Activated CD8-positive, alpha-beta memory T cell treated with anti-CD3 and anti-CD28 coated beads for 1 hour (primary cell): ENCODE measurements around the gene SDR42E1.
"Not testable (repeated sequence)": the region's sequence is repeated elsewhere in the genome, so short reads cannot be mapped to it uniquely, and the experiment has no call there.

Experiments used
- DNase-seq, 2 donors: peaks; one replicate each; pipeline ENCODE4 v3.0.0-alpha.2; 2020; ENCODE audit warnings: low read depth in 1 of 2; ENCODE audit errors: extremely low read depth in 1 of 2

The SDR42E1 gene

DNA sequence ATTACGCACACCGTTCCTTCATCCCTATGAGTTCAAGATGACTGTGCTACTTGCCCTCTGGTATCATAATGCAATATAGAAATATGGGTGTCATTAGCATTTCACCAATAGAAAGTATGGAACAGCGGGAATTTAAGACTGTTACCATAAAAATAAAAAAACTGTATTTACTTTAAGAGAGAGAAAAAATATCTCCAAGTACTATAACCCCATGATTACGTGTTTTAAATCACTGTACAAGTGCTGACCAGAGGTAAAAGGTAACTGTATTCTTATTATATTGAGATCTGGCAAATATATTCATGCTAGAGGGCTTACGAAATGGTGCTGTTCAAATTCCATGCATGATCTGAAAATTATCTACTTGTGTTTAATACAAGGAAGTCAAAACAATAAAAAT, 5.2 kb downstream of the SDR42E1 start:
- no peak for DNase-seq

- DNase-seq, result no peak
Observed at GRCh38 chr16:82005027-82005830, 6.0 kb downstream of the SDR42E1 start.

- no peak for DNase-seq
Observed at GRCh38 chr16:82004601-82005000, 6.7 kb downstream of the SDR42E1 start.

DNA sequence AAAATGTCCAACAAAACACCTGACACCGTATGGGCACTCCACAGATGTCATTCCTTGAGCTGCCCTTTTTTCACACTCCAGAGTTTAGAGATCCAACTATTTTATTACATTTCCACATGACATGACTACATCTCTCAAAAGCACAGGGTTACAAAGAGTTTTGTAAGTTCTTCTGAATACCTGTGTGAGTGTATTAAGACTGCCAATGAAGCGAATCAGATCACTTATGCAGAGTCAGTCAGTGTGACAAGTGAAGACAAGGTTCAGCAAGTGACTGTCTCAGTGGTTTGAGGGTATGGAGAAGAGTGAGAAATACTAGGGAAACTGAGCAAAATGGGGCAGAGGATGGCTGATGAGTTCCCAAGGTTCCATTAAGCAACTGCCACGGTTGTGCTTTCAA, 8.4 kb downstream of the SDR42E1 start:
- DNase-seq, result no peak

GRCh38 chr16:81997738-81998137, 13.5 kb downstream of the SDR42E1 start:
- no peak for DNase-seq

DNA sequence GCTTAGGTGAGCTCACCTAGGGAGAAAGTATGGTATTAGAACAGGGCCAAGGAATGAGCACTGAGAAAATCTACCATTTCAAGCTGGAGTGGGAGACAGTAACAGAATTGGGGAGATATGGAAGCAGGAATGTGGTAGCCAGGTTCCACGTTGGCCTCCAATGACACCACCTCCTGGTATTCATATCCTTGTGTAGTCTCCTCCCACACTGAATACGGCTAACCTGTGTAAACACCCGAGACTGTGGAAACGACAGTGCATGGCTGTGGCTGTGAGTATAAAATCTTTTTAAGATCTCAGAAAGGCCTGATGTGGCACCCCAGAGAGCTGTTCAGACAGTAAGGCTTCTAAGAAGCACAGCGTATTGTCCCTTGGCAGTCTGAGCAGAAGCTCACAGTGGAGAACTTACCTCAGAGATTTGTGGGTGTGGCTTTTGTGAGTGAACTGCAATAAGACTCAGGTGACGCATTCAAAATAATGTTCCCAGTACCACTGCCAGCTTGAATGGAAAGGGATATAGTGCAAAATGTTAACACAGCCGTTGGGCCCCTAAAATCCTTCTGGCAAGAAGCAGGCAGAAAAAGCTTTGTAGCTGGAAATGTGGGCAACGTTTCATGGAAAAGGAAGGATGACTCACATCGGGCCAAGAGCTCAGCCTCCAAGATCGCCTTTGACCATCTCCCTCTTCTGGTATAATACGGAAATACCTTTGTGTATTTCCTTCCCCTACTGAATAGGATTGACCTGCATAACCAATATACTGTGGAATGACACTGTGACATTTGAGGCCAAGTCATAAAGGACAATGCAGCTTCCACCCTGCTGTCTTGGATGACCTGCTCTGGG, 14.4 kb downstream of the SDR42E1 start:
- DNase-seq, result no peak

GRCh38 chr16:81995651-81996050, 15.6 kb downstream of the SDR42E1 start:
- no peak for DNase-seq

DNA sequence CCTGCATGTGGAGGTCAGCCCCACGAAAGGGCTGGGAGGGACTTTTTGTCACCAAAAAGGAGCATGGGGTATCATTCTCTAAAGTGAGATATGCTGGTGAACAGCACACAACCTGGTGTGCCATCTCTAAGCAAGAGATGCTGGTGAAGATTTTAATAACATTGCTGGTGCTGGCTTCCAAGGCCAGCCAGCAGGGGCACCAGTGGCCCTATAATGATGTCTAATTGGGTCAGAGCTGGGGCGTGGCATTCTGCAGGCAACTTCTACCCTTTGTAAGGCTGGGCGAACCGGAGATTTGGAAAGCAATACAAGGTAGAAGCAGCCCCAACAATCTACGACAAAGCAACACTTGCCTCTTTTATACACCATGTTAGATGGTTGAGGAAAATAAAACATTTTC, 16.8 kb downstream of the SDR42E1 start:
- DNase-seq, result no peak

DNA sequence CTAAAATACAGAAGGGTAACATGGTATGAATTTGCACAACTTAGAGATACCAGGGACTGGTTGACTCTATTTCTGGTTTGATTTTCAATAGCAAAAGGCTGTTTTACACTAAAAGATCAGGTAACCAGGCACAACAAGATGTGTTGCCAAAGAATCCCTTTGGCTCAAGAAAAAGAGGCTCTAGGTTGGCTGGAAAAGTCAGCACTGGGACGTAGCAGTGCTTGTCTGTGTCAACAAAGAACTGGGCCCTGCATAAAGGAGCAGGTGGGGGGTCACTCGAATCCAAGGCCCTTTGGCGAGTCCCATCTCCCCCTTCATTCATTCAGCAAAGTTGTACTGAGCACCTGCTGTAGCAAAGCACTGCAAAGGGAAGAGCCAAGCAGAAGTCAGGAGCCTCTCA, 18.4 kb downstream of the SDR42E1 start:
- DNase-seq, result no peak

DNA sequence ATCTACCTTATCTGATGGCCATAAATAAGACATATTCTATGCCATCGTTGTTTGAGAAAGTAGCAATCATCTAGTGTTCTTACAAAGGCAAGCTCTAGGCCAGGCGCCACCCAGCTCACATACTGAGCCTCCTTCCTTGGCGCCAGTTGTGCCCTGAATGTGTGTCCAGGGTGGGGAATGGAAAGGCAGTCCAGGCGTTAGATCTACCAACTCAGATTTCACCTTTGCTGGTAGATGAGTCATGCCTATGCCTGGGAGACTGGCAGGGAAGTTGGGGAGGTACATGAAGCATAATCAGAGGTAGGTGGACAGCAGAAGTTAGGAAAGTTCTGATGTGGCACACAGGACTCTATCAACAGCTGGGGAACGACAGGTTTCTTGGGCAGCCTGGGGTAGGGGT, 23.6 kb downstream of the SDR42E1 start:
- DNase-seq, result no peak

DNA sequence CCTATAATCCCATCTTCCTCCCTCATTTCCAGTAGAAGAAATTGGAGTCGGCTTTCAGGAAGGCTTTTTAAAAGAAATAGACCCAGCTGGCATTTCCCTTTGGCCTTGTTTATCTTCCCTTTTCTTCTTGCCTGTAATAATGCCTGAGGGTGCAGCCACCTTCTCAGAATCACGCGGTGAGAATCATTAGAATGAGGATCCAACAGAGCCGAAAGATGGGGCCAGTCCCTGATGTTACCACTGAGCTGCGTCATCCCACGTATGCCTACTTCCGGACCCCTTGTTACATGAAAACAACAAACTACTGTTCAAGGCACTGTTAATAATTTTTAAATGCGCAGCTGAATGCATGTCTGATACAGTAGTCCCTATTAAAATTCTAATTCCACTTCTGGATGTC, 24.1 kb downstream of the SDR42E1 start:
- DNase-seq, result no peak

DNA sequence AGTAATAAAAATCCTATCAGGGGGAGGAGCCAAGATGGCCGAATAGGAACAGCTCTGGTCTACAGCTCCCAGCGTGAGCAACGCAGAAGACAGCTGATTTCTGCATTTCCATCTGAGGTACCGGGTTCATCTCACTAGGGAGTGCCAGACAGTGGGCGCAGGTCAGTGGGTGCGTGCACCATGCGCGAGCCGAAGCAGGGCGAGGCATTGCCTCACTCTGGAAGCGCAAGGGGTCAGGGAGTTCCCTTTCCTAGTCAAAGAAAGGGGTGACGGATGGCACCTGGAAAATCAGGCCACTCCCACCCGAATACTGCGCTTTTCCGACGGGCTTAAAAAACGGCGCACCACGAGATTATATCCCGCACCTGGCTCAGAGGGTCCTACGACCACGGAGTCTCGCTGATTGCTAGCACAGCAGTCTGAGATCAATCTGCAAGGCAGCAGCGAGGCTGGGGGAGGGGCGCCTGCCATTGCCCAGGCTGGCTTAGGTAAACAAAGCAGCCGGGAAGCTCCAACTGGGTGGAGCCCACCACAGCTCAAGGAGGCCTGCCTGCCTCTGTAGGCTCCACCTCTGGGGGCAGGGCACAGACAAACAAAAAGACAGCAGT, 33.8 kb downstream of the SDR42E1 start:
- not testable (repeated sequence) for DNase-seq

DNA sequence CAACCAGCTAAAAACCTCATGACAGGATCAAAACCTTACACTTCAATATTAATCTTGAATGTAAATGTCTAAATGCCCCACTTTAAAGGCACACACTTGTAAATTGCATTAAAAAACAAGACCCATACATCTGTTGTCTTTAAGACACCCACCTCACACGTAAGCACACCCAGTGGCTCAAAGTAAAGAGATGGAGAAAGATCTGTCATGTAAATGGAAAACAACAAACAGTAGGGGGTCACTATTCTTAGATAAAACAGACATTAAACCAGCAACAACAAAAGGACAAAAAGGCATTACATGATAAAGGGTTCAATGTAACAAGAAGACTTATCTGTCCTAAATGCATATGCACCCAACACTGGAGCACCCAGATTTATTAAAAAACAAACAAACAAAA, 35.6 kb downstream of the SDR42E1 start:
- DNase-seq, result no peak

DNA sequence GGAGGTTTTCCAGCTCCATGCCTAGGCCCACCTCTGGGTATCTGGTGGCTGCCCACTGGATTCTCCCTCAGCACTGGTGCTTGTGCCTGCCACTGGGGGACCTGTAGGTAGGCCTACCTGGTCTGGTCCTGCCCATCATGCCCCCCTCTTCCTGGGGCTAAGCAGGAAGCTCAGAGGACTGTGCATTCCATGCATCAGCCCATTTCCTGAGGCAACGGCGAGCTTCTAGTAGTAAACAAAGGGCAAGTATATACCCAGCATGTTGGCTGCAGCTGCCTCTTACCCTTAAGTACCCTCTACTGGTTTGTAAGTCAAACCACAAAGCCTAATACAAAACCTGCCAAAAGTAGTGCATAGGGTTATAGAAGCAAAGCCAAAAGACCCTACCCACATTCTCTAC, 37.5 kb downstream of the SDR42E1 start:
- DNase-seq, result no peak

GRCh38 chr16:81971853-81972252, 39.4 kb downstream of the SDR42E1 start:
- no peak for DNase-seq

- DNase-seq, result no peak
Observed at GRCh38 chr16:81967358-81967757, 43.9 kb downstream of the SDR42E1 start.

- no peak for DNase-seq
Observed at GRCh38 chr16:81964808-81965207, 46.5 kb downstream of the SDR42E1 start.

GRCh38 chr16:81956213-81956948, 54.9 kb downstream of the SDR42E1 start:
- DNase-seq, result no peak

GRCh38 chr16:81951564-81951963, 59.7 kb downstream of the SDR42E1 start:
- DNase-seq, result no peak

DNA sequence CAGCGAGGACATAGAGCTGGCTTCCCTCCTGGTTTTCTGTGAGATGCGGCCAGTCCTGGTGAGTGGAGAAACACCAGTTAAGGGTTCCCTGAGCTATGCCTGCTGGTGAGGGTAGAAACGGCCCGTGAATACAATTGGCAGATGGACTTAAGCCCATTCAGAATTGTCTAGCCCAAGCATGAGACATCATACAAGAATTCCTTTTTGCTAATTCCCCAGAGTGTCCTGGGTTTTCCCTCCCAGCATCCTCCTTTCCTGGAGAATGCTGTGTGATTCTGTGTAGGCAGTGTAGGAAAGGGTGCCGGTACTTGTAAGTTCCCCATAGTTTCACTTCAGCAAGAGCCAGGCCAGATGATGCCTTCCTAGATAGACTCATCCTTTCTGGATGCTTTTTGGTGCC, 65.1 kb downstream of the SDR42E1 start:
- no peak for DNase-seq

GRCh38 chr16:81945665-81946064, 65.6 kb downstream of the SDR42E1 start:
- DNase-seq, result no peak
